Epithelial cell of proximal tubule (primary cell): ENCODE data around the gene RTL10. TPM values are rescaled to one million over a fixed set of nuclear protein-coding genes. Genes with fewer than 3 reads are reported as not detected.

Source experiments
- DNase-seq: peaks from one replicate; pipeline ENCODE4 v3.0.0-alpha.2; 2011; ENCODE audit warnings: low read depth
- H3K4me3 ChIP-seq: 2 replicates; pipeline ENCODE4 v1.5.1; 2011; ENCODE audit warnings: low read depth, mild to moderate bottlenecking, low read length
- total RNA-seq: library from RNA; depleted of rRNA; stranded (reverse); fragments of >200 nt; gene quantifications from 2 replicates; pipeline ENCODE4 v1.2.3, GENCODE V29; 2015
- TF ChIP-seq, protein P1 (sequence below): conservative IDR thresholded peaks from 2 replicates; pipeline ENCODE4 v1.5.1; 2012; ENCODE audit warnings: low read depth, mild to moderate bottlenecking, low read length

The RTL10 gene
- total RNA-seq, 1 donor from 2014 or later, result 15.9 TPM

DNA sequence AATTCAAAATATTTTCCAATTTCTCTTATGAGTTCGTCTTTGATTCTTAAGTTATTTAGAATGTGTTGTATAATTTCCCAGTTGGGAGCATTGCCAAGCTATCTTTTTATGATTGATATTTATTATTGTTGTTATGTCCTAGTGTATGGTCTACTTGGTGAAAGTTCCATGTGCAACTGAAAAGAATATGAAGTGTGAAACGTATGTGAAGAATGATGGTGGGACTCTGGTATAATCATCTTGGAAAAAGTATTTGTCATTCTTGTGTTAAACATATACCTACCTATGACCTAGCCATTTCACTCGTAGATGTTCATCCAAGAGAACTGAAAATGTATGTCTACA, 12.0 kb upstream of the RTL10 start:
- TF ChIP-seq, protein P1, sequence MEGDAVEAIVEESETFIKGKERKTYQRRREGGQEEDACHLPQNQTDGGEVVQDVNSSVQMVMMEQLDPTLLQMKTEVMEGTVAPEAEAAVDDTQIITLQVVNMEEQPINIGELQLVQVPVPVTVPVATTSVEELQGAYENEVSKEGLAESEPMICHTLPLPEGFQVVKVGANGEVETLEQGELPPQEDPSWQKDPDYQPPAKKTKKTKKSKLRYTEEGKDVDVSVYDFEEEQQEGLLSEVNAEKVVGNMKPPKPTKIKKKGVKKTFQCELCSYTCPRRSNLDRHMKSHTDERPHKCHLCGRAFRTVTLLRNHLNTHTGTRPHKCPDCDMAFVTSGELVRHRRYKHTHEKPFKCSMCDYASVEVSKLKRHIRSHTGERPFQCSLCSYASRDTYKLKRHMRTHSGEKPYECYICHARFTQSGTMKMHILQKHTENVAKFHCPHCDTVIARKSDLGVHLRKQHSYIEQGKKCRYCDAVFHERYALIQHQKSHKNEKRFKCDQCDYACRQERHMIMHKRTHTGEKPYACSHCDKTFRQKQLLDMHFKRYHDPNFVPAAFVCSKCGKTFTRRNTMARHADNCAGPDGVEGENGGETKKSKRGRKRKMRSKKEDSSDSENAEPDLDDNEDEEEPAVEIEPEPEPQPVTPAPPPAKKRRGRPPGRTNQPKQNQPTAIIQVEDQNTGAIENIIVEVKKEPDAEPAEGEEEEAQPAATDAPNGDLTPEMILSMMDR, result no peak
- no peak overlapping the region for H3K4me3 ChIP-seq
- no peak for DNase-seq

DNA sequence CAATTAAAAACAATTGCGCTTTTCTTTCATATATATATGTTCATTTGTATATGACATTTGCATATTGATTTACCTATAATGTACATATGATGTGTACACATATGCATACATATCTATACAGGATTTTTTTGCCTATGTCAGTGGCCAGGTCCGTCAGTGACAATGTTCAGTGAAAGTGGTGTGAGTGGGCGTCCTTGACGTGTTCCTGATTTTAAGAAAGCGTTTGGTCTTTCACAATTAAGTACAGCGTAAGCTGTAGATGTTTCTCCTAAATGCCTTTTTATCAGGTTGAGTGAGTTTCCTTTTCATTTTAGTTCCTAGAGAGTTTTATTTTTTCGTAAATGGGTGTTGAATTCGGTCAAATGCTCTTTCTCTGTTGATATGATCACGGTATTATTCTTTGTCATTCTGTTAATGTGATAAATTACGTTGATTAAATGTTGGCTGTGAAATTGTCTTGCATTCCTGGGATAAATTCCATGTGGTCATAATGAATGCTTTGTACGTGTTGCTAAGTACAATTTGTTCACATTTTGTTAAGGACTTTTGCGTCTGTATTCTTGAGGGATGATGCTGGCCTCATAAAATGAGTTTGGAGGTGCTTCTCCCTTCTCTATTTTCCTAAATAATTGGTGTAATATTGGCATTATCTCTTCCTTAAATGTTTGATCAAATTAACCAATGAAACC, 10.6 kb upstream of the RTL10 start:
- DNase-seq, result no peak
- TF ChIP-seq, protein P1, result no peak
- no peak overlapping the region for H3K4me3 ChIP-seq

DNA sequence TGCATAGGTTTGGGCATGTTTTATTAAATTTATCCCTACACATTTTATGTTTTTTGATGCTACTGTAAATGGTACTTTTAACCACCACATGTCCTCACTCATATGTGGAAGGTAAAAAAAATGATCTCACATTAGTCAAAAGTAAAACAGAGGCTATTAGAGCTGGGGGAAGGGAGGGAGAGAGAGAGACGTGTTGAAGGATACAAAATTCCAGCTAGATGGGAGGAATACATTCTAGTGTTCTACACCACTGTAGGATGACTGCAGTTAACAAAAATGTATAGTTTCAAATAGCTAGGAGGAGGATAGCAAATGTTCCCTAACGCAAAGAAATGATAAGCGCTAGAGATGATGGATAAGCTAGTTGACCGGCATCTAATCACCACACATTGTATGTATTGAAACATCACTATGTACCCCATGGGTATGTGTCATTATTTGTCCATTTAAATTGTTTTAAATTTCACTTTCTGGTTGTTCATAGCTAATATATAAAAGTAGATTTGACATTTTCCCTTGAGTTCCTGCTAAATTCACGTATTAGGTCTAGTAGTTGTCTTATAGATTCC, 9.9 kb upstream of the RTL10 start:
- H3K4me3 ChIP-seq, result no peak overlapping the region
- TF ChIP-seq, protein P1, result no peak
- no peak for DNase-seq

DNA sequence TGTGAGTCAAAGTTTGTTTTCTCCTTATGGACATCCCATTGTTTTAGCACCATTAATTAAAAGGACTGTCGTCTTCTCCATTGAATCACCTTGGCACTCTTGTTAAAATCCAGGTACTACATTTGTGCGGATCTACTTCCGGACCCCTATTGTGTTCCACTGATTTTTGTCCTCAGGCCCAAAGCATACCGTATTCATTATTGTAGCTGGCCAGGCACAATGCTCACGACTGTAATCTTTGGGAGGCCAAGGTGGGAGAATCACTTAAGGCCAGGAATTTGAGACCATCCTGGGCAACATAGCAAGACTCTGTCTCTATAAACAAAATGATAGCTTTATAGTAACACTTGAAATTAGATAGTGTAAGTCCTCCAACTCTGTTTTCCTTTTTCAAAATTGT, 8.9 kb upstream of the RTL10 start:
- H3K4me3 ChIP-seq, result no peak overlapping the region

DNA sequence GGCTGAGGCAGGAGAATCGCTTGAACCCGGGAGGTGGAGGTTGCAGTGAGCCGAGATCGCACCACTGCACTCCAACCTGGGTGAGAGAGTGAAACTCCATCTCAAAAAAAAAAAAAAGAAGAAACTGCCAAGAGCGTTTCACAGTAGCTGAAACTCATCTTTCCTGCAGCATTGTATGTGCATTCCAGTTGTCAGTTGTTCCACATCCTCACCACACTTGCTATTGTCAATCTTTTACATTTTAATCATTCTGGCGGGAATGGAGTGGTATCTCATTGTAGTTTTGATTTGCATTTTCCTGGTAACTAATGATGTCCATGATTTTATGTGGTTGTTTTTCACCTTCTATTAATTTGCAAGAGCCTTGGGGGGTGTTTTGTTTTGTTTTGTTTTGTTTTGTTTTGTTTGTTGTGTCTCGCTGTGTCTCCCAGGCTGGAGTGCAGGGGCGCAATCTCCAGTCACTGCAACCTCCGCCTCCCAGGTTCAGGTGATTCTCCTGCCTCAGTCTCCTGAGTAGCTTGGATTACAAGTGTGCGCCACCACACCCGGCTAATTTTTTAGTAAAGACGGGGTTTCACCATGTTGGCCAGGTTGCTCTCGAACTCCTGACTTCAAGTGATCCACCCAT, 8.1 kb upstream of the RTL10 start:
- H3K4me3 ChIP-seq, result no peak overlapping the region
- TF ChIP-seq, protein P1, result no peak
- no peak for DNase-seq

More for the DNA sequence above, 8.9 kb upstream of the RTL10 start:
- no peak for DNase-seq
- TF ChIP-seq, protein P1, result no peak

DNA sequence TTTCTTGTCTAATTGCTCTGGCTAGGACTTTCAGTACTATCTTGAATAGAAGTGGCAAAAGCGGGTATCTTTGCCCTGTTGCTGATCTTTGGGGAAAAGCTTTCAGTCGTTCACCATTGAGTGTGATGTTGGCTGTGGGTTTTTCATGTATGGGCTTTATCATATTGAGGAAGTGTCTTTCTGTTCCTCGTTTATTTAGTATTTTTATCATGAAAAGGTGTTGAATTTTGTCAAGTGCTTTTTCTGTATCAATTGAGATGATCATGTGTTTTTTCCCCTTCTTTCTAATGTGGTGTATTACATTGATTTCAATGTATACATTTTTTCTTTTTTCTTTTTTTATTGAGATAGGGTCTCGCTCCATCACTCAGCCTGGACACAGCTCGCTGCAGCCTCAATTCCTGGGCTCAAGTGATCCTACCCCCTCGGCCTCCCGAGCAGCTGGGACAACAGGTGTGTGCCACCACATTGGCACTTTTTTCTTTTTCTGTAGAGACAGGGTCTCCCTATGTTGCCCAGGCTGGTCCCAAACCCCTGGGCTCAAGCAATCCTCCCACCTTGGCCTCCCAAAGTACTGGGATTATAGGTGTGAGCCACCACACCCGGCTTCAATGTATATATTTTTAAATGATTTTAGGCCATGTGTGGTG, 5.3 kb upstream of the RTL10 start:
- TF ChIP-seq, protein P1, result no peak
- no peak for DNase-seq
- no peak overlapping the region for H3K4me3 ChIP-seq
